HG02763 (cell line): ENCODE data around the gene NFATC2.

ENCODE experiments used
- ATAC-seq: cut with Tn5 transposase; IDR thresholded peaks from one replicate; pipeline ENCODE4 v1.9.1; 2021; ENCODE audit warnings: mild to moderate bottlenecking, moderate library complexity; ENCODE audit not compliant: unreplicated experiment

NFATC2 gene

DNA sequence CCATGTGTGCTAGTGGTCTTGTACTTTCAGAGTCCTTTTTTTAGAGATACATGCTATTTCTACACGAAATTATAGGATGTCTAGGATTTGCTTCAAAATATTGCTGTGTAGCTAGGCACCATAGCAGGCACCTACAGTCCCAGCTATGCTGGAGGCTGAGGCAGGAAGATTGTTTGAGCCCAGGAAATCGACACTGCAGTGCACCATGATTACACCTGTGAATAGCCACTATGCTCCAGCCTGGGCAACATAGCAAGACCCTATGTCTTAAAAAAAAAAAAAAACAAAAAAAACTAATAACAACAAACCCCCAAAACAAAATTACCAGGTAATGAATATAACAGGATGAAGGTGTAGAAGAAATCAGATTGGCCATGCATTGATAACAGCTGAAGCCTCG, 121.7 kb downstream of the NFATC2 start:
- ATAC-seq = no peak

DNA sequence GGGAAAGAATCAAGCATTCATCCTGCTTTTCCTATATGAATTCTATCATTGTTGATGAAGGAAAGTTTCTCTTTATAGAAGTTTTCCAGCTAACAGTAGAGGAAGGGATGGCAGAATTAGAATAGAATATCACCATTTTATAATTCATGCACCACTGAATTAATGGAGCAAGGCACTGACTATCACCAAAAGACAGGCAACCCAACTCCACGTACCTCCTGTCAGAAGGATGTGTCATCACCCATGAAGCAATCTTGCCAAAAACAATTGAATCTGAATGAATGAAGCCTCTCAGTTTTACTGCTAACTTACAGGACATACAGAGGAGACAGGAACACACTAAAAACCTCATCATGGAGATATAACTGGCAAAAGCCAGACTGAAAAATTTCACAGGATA, 122.4 kb downstream of the NFATC2 start:
- no peak for ATAC-seq

DNA sequence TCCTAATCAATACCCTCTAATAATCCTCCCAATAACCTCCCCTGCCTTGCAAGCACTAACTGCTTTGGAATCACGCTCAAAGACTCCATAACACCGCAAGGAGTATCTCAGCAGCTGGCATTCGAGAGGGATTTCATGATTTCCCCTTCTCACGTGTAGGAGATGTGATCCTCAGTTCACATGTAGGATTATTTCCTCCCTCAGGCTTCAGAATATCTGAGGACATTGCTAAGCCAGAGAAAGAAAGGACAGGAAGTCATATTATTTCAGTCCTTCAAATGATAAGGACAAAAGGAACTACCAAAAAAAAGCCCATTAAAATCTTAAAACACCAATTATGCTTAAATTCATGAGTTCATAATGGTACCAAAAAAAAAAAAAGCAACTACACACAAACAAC, 122.9 kb downstream of the NFATC2 start:
- ATAC-seq = no peak

DNA sequence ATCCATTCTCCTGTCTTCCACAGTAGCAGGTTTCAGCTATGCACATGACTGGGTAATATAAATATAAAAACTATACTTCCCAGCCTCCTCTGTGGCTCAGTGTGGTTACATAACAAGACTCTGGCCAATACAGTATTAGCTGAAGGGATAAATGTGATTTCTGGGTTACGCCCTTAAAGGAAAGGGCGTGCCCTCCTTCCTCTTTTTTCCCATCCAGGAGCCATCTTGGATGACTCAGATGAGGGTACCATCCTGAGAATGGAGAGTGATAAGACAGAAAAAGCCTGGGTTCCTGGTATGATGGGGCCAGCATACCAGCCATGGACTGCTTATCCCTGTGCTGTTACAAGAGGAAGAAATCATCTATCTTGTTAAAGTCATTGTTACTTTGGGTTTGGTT, 123.3 kb downstream of the NFATC2 start:
- ATAC-seq = no peak

DNA sequence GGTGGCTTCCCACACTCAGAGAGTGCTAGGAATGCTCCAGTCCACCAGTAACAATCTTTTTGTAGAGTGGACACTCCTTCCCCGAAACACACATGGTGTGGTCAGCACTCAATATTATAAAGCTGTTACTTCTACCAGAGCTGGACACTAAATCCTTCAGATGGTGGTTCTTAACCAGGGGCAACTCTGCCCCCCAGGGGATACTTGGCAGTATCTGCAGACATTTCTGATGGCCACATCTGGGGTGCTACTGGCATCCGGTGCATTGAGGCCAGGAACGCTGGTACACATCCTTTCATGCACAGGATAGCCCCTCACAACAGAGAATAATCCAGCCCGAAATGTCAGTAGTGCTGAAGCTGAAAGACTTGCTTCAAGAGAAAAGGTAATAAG, 124.4 kb downstream of the NFATC2 start:
- ATAC-seq = no peak

DNA sequence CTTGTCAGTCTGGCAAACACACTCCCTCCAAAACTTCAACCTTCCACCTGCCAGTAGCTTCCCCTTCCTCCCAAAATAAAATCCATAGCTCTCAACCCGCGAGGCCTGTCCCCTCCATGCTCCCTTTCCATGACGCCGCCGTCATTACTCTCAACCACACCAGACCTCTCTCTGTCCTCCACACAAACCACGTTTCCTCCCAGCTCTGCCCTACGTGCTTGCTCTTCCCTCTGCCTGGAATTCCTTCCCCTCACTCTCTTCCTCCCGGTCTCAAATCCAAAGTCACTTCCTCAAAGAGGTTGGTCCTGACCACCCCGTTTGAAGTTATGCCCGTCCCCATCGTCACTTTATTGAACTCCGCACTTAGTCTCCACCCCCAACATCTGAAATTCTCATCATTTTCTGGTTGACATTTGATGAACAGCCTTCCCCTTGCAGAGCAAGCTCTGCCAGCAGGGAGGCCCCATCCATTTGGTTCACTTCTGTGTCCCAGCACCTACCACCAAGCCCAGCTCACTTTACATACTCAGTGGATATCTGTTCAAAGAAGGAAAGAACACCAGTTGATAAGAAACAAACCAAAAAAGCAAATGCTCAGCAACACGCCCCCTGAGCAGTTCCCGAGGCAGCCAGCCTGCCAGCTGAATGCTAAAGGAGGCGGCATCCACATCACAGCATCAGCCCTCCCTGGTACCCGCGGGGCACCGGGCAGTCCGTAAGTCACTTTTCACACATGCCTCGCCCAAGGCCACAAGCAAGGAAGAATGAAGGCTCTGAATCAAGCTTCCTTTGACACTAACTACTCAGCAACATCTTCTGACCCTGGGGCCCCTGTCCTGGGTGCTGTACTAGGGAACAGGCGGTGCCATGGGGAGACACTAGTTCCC, 125.0 kb downstream of the NFATC2 start:
- ATAC-seq = no peak

DNA sequence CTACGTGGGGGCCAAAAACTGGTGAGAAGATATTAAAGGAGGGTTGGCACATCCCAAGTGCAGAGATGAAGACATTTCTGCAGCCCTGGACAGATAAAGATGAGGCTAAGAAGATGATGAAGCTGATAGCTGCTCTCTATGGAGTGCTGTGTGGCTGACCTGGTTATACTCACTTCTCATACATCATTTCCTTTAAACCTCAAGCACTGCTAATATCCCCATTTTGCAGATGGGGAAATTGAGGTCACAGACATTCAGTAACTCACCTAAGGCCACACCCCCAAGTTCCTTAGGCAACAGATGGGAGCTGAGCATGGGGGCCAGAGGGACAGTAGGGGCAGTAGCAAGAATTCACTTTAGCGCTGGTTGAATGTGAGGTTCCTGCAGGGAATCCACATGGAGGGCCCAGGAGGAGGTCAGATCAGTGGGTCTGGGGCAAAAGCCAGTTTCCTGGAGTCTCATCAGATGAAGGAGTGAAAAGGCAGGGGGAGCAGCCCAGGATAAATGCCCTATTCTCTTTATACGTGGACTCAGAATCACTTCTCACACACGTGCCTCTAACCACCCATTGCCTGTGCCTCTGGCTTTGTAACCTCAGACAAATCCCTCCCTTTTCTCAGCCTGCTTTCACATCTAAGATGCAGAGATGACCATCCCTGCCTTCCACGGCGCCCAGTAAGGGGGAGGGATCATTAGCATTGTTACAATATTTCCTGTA, 125.8 kb downstream of the NFATC2 start:
- ATAC-seq = no peak

DNA sequence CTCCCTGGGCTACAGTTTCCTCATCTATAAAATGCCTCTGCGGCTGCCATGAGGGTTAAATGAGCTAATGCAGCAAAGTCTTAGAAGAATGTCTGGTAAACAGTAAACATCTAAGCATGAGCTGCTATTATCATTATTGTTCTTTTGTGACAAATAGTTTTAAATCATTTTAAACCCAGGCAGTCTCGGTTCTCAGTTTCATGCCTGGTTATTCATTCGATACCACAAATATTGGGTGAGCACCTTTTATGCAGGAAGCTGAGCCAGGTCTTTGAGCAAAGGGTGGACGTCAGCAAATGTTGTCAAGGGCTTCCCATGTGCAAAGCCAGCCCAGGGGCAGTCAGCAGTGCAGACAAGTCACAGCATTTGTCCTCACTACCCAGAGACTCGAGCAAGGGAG, 128.7 kb downstream of the NFATC2 start:
- no peak for ATAC-seq

DNA sequence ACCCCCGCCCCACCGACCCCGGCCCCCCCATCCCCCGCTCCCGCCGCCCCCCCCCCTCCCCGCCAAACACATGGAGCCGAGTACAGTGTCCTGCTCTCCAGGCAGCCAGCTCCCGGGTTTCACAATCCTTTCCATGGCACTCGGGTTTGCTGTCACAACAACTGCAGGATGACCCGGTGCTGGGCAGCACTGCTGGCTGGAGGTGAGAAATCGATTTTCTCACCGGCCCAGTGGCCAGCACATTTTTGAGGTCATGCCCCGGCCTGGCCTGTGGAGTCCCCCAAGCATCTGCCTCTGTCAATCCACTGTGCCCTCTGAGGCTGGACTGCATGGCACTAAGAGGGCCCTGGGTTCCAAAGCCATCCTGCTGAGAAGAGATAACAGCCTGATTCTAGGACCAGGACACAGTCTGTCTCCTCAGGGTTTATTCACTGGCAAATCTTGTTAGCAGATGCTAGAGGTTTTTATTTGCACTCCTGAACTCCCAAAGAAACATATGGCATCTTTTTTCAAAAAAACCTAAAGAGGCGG, 129.5 kb downstream of the NFATC2 start:
- no peak for ATAC-seq

DNA sequence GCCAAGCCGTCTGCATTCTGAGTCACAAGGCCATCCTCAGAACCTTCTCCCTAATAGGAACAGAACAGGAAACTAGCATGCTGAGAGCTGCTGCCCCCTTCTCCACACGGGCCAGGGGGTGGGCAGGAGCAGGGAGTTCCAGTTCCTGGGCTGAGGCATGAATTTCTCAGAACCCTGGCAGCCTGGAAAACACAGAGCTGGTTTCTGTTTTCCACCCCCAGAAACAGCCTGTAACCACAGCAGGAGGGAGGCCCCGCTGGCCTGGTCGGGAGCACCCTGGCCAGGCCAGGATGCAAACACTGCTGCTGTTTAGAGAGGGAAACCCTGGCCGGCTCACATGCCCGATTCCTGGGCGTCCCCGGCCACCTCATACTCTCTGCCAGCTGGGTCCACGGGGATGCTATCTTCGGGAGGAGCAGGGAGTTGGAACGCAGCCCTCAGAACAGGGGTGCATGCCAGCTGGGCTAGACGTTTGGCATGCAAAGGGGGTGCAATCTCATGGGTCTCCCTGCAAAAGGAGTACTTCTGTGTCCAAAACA, 130.1 kb downstream of the NFATC2 start:
- ATAC-seq = no peak

DNA sequence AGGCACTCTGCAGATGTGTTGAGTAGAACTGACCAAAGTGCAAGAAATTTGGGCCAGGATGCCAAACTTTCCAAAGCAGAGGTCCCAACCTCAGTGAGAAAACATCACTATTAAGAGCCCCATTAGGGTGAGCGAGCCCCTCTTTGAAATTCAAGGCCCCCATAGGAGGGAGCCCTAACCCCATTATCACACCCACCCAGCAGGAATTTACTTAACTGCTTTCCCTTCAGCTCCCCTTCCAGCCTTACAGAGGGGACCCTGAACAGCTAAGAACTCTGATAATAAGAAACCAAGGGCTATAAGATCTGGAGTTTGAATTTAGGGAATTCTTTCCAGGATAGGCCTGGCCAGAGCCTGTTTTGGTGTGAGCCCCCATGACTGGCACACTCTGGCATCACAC, 130.6 kb downstream of the NFATC2 start:
- no peak for ATAC-seq

DNA sequence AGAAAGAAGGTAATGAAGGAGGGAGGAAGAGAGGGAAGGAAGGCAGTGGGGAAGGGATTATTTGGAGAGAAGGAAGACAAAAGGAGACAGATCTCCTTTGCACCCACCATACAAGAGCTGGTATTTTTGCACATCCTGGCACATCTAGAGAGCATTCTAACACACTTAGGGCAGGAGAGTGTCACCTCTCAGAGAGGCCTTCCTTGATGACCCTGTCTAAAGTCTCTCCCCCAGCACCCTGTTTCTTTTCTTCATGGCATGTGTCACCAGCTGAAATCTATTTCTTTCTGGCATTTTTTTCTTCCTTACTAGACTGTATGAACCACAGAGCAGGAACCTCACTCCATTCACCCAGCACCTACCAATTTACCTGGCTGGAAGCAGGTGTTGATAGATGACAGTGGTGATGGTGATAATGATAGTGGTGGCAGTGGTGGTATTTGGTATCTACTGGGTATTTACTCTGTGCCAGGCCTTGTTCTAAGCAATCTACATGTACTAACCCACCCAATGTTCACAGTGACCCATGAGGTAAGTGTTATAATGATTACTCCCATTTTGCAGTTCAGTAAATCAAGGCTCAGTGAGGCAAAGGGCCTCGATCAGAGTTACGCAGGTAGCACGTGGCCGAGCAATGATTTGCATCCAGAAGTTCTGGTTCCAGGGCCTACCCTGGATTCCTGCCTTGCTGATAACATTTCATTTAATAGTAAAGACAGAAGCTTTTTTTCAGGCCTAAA, 131.8 kb downstream of the NFATC2 start:
- no peak for ATAC-seq

DNA sequence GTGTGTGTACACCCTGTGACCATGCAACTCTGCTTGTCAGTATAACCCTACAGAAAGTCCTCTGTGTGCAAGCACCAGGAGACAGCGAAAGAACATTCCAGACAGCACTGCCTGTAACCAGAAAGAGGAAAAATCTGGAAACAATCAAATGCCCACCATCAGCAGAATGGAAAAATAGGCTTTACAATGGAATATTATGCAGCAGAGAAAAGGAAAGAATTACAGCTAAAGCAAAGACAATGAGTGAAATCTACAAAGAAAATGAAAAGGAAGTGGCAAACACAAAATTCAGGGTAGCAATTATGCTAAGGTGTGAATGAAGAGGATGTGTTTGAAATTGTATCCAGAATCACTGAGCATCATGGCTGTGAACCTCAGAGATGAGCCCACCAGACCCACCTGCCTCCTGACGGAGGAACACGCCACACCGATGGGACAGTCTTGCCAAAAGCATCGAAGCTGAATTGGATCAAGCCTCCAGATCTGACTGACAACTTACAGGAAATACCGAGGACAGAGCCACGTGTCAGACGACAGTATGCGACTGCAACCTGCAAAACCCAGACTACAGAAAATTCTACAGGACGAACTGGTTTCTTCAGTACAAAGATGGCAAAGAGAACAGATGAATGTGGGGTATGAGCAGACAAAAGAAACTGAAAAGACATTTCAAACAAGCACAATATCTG, 133.2 kb downstream of the NFATC2 start:
- no peak for ATAC-seq

DNA sequence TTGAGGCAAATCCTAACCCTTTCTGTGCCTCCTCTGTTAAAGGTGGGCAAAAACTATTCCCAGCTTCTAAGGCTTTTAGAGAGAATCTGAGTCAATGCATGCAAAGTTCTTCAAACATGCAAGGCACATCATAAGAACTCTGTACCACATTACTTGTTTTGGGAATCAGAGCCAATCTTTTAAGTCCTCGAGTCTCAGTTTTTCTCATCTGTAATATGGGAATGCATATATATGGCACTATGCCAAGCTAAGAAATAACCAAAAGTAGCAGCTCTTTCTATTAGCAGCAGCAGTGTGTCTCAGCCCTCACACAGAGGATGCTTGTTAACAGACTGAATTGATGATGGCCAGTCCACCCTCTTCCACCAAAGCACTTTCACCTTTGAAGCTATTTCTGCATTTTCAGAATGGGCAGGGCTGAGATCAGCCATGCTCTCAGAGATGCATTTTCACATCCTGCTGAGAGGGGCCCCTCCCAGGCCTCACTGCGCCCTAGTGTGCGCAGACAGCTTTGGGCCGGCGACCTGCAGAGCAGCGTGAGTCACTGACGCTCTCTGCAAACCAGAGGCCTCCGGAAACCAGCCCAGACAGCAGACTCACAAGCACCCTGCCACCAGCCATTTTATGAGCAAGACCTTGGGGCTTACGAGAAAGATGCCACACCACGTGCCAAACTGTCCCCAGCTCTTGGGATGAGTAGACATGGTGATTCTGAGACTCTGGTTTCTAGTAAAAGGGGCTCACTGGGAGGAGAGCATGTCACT, 138.0 kb downstream of the NFATC2 start:
- ATAC-seq = peak; percentile 75

DNA sequence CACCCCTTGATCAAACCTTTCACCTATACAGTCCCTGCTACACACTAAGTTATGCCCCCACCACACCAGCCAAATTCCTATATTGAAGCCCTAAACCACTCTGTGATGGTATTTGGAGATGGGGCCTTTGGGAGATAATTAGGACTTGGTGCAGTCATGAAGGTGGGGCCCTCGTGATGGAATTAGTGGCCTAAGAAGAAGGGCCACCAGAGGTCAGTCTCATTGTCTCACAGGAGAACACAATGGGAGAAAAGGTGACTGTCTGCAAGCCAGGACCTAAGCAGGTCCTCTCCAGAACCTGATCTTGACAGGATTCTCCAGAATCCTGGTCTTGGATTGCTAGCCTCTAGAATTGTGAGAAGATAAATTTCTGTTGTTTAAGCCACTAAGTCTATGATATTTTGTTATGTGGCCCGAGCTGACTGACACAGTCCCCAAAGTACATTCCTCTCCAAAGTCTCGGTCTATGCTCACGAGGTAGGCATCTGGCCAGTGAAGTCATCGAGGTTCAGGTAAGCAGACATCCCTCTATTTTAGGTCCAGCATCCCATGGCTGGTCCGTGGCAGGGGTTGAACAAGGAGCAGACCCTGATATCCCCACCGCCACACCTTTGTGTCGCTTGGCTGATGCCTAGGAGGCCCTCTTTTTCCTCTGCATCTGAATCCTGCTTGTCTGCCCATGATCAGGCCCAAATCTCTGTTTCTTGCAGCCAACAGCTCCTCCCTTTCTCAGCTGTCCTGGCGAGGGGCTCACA, 138.9 kb downstream of the NFATC2 start:
- ATAC-seq = no peak

DNA sequence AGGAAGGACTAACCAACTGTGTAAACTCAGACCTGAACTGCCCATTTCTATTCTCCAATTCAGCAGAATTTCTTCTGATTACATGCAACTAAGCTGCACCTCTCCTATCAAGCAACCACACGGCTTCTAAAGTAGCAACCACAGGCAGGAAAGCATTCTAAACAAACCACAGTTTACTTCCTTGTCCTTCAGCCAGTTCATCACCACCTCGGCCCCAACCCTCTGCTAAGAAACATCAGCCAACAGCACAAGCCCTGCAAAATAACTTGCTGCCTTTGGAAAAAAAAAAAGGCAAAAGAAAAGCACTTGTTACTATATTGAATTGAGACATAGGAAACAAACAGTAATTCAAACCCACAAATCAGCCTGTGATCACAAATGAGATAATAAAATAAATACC, 140.3 kb downstream of the NFATC2 start:
- no peak for ATAC-seq

DNA sequence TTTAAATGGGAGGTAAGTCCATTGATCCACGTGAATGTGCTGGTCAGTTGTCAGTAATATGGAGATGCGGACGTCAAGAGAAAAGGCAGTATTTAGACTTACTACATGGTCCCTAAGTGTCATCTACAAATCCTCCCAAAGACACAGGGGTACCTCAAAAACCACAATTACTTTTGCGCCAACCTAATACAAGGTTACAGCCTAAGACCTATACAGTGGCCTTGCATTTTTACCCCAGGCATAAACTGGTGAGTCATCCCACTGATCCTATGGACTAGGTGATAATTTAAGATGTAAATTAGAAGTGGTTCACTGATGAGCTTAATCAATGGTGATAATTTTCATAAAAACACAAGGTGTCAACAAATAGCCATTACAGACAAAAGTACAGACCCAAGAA, 141.0 kb downstream of the NFATC2 start:
- no peak for ATAC-seq

DNA sequence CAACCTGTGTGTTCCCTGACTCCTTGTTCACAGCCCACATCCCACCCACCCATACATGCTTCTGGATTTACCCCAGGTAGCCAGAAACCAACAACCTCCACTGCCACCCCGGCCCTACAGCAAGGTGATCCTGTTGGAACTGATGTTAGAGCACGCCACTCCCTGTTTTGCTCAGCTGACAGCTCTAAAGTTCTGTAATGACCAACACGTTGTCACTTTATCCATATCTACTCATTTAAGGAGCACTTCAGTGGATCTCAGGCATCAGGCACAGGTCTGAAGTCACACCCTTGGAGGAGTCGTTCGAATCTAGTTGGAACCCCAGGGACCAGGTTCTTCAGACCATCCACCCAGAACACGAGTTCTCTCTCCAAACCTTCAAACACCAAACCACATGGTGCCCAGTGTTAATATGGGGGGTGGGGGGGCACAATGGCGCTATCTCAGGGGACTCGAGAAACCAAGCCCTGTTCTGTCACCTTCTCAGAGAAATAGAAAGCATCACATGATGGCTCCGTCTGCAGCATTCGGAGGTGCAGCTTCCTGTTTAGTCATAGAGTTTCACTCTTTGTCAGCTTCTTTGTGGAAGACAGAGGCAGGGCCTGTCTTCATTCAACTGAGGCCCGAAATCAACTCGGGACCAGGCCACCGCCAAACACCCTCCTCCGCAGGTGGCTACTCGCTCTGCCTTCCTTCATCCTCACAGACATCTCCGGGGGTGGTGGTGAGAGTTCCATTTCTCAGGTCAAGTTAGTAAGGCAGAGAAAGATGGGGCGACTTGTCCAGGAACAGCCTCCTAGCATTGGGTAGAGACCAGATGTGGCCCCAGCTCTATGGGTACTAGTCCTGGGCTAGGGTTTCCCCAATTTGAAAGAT, 142.2 kb downstream of the NFATC2 start:
- peak; percentile 66 for ATAC-seq
